HEK293T (cell line): ENCODE data around the gene EID2.

Experiments
- CTCF ChIA-PET: fragments of 350-600 bp; formaldehyde crosslinking; extraction: SDS; loops from one replicate; lab custom pipeline; 2021; ENCODE audit warnings: antibody characterized with exemption, inconsistent platforms; lab: Yijun Ruan, JAX
- POLR2A ChIA-PET: fragments of 350-600 bp; formaldehyde crosslinking; extraction: SDS; loops from one replicate; lab custom pipeline; 2020; ENCODE audit warnings: antibody characterized with exemption, inconsistent platforms; lab: Yijun Ruan, JAX
- DNase-seq: peaks from one replicate; pipeline ENCODE4 v3.0.0; 2012; ENCODE audit warnings: mixed read lengths; ENCODE audit errors: extremely low spot score
- ARNT ChIP-seq: fragments of 450-650 bp; IDR thresholded peaks from 2 replicates; pipeline ENCODE4 v1.6.1; 2017; ENCODE audit warnings: mild to moderate bottlenecking
- BHLHE40 ChIP-seq: fragments of 450-650 bp; IDR thresholded peaks from 2 replicates; pipeline ENCODE4 v1.6.1; 2016; ENCODE audit warnings: mild to moderate bottlenecking, moderate library complexity, borderline replicate concordance
- CTBP1 ChIP-seq: fragments of 450-650 bp; IDR thresholded peaks from 2 replicates; pipeline ENCODE4 v1.6.1; 2016; ENCODE audit warnings: borderline replicate concordance
- ELF4 ChIP-seq: fragments of 450-650 bp; IDR thresholded peaks from 2 replicates; pipeline ENCODE4 v1.6.1; 2017; ENCODE audit warnings: antibody characterized with exemption
- FOXA1 ChIP-seq: fragments of 450-650 bp; IDR thresholded peaks from 2 replicates; pipeline ENCODE4 v1.6.1; 2016; ENCODE audit warnings: mild to moderate bottlenecking
- FOXK2 ChIP-seq: fragments of 450-650 bp; IDR thresholded peaks from 2 replicates; pipeline ENCODE4 v1.6.1; 2016; ENCODE audit warnings: mild to moderate bottlenecking
- FOXM1 ChIP-seq: fragments of 450-650 bp; IDR thresholded peaks from 2 replicates; pipeline ENCODE4 v1.6.1; 2017; ENCODE audit warnings: mild to moderate bottlenecking, borderline replicate concordance
- HDGF ChIP-seq: fragments of 450-650 bp; IDR thresholded peaks from 2 replicates; pipeline ENCODE4 v1.6.1; 2017; ENCODE audit warnings: antibody characterized with exemption, borderline replicate concordance
- L3MBTL2 ChIP-seq: fragments of 450-650 bp; conservative IDR thresholded peaks from 2 replicates; pipeline ENCODE4 v1.6.1; 2016; ENCODE audit warnings: mild to moderate bottlenecking
- LEF1 ChIP-seq: fragments of 450-650 bp; IDR thresholded peaks from 2 replicates; pipeline ENCODE4 v1.6.1; 2017; ENCODE audit warnings: mild to moderate bottlenecking, borderline replicate concordance
- NFRKB ChIP-seq: fragments of 450-650 bp; IDR thresholded peaks from 2 replicates; pipeline ENCODE4 v1.6.1; 2016; ENCODE audit warnings: mild to moderate bottlenecking, moderate library complexity
- SP1 ChIP-seq: fragments of 450-650 bp; IDR thresholded peaks from 2 replicates; pipeline ENCODE4 v1.6.1; 2017
- SUZ12 ChIP-seq: fragments of 450-650 bp; IDR thresholded peaks from 2 replicates; pipeline ENCODE4 v1.6.1; 2016; ENCODE audit warnings: mild to moderate bottlenecking
- TARDBP ChIP-seq: fragments of 450-650 bp; IDR thresholded peaks from 2 replicates; pipeline ENCODE4 v1.6.1; 2016
- ZNF384 ChIP-seq: fragments of 450-650 bp; IDR thresholded peaks from 2 replicates; pipeline ENCODE4 v1.6.1; 2016
- TF ChIP-seq, protein P1 (sequence below): fragments of 450-650 bp; IDR thresholded peaks from 2 replicates; pipeline ENCODE4 v1.6.1; 2016

The EID2 gene

DNA sequence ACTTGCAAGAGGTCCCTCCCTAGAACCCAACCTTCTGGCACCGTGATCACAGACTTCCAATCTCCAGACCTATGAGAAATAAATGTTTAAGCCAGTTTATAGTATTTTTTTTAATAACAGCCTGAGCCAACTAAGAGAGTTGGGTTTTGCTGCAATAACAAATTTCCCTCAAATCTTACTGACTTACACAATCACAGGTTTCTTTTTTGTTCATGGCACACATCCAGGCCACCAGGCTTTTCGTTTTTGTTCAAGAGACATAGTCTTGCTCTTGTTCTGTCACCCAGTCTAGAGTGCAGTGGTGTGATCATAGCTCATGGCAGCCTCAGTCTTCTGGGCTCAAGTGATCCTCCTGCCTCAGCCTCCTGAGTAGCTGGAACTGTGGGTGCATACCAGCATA lies 27.0 kb downstream of the EID2 start:
- CTCF ChIA-PET = interaction anchor here (0.6 kb wide), 1 partner anchor 14 kb away, joined by 8 read pairs; no protein-coding TSS in a partner anchor
- TF ChIP-seq, protein P1, sequence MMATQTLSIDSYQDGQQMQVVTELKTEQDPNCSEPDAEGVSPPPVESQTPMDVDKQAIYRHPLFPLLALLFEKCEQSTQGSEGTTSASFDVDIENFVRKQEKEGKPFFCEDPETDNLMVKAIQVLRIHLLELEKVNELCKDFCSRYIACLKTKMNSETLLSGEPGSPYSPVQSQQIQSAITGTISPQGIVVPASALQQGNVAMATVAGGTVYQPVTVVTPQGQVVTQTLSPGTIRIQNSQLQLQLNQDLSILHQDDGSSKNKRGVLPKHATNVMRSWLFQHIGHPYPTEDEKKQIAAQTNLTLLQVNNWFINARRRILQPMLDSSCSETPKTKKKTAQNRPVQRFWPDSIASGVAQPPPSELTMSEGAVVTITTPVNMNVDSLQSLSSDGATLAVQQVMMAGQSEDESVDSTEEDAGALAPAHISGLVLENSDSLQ = no peak
- TF ChIP-seq ARNT (no peak), TARDBP (no peak), FOXA1 (no peak), LEF1 (no peak), ELF4 (no peak), NFRKB (no peak), FOXM1 (no peak), ZNF384 (no peak)
- POLR2A ChIA-PET = interaction anchor here (1.0 kb wide), 1 partner anchor 77 kb away, joined by 3 read pairs; the partner anchor contains the start of gene RPS16
- DNase-seq = no peak

DNA sequence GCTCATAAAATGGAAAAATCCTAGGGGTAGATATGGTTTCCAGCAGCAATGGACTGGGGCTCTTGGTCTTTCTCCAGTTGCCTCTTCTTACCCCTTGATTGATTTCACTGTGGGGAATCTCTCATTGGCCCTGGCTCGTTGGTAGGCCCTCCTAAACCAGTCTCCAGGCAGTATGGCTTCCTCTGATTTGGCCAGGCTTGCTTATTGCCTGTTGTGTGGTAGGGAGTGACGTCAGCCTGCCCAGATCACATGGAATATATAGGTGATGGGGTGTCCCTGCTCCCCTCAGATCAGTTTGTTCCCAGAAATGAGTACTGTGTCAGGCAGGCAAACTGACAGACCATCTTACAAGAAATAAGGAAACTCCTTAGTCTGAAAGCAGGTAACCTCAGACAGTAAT lies 30.7 kb downstream of the EID2 start:
- POLR2A ChIA-PET = interaction anchor here (1.3 to 1.6 kb wide), 2 partner anchors 9 to 74 kb away, joined by 3 to 8 read pairs; partner anchors contain the start of gene RPS16
- TF ChIP-seq SUZ12 = no peak
- TF ChIP-seq SP1 = no peak
- TF ChIP-seq FOXA1 = no peak
- TF ChIP-seq ARNT = no peak
- TF ChIP-seq FOXK2 = no peak
- TF ChIP-seq ZNF384 = no peak
- no peak for TF ChIP-seq CTBP1
- TF ChIP-seq L3MBTL2 = no peak
- no peak for TF ChIP-seq TARDBP
- no peak for TF ChIP-seq FOXM1
- TF ChIP-seq BHLHE40 = no peak
- TF ChIP-seq, protein P1 = no peak
- no peak for TF ChIP-seq HDGF
- TF ChIP-seq NFRKB = no peak
- TF ChIP-seq LEF1 = no peak
- TF ChIP-seq ELF4 = no peak
- CTCF ChIA-PET = interaction anchor here (0.6 to 0.7 kb wide), 2 partner anchors 16 to 34 kb away, joined by 3 read pairs; no protein-coding TSS in a partner anchor
- DNase-seq = no peak

DNA sequence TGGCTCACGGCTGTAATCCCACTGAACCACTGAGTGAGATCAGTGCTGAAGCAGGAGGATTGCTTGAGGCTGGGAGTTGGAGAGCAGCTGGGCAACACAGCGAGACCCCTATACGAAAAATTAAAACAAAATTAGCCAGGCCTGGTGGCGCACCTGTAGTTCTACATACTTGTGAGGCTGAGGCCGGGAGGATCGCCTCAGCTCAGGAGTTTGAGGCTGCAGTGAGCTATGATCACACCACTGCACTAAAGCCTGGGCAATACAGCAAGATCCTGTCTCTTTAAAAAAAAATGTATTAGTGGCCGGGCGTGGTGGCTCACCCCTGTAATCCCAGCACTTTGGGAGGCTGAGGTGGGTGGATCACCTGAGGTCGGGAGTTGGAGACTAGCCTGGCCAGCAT lies 31.3 kb downstream of the EID2 start:
- TF ChIP-seq CTBP1 (no peak), SP1 (no peak), TARDBP (no peak), NFRKB (no peak), BHLHE40 (no peak), ELF4 (no peak), LEF1 (no peak), L3MBTL2 (no peak), ZNF384 (no peak), FOXM1 (no peak), FOXK2 (no peak)
- TF ChIP-seq, protein P1 = no peak
- ChIA-PET POLR2A (interaction anchor here (1.3 to 1.6 kb wide), 2 partner anchors 10 to 73 kb away, joined by 3 to 8 read pairs; partner anchors contain the start of gene RPS16), CTCF (interaction anchor here (0.7 kb wide), 1 partner anchor 17 kb away, joined by 3 read pairs; no protein-coding TSS in a partner anchor)
- DNase-seq = no peak

DNA sequence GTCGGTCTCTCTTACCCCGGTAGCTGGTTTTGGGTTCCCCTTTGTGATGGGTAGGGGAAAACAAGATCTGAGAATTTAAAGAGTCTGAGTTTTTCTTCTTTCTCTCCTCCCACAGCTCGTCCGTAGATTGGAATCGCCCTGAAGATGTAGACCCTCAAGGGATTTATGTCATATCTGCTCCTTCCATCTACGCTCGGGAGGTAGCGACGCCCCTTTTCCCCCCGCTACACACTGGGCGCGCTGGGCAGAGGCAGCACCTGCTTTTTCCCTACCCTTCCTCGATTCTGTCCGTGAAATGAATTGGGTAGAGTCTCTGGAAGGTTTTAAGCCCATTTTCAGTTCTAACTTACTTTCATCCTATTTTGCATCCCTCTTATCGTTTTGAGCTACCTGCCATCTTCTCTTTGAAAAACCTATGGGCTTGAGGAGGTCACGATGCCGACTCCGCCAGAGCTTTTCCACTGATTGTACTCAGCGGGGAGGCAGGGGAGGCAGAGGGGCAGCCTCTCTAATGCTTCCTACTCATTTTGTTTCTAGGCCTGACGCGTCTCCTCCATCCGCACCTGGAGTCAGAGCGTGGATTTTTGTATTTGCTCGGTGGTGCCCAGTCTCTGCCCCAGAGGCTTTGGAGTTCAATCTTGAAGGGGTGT lies 32.1 kb downstream of the EID2 start:
- DNase-seq = no peak
- ChIA-PET CTCF (interaction anchor here (0.6 to 0.7 kb wide), 2 partner anchors 10 to 24 kb away, joined by 4 to 6 read pairs; no protein-coding TSS in a partner anchor), POLR2A (interaction anchor here (1.4 to 1.6 kb wide), 3 partner anchors 25 to 72 kb away, joined by 4 to 8 read pairs (median 4); partner anchors contain the start of genes EID2B and RPS16)
- TF ChIP-seq HDGF (no peak), ARNT (no peak), FOXM1 (no peak), NFRKB (no peak), BHLHE40 (no peak), FOXA1 (no peak), L3MBTL2 (no peak), SP1 (no peak), ZNF384 (no peak), TARDBP (no peak), CTBP1 (no peak), ELF4 (no peak), FOXK2 (no peak)

DNA sequence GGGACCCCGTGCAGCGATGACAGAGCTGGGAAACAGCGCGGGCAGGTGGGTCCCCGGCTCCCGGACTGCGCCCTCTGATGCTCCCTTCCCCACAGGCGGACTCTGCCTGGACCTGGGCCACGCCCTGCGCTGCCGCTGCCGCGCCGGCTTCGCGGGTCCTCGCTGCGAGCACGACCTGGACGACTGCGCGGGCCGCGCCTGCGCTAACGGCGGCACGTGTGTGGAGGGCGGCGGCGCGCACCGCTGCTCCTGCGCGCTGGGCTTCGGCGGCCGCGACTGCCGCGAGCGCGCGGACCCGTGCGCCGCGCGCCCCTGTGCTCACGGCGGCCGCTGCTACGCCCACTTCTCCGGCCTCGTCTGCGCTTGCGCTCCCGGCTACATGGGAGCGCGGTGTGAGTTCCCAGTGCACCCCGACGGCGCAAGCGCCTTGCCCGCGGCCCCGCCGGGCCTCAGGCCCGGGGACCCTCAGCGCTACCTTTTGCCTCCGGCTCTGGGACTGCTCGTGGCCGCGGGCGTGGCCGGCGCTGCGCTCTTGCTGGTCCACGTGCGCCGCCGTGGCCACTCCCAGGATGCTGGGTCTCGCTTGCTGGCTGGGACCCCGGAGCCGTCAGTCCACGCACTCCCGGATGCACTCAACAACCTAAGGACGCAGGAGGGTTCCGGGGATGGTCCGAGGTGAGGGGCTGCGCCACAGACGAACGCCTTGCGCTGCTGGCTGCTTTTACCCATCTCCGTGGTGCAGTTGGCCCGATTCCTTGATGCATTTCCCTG lies 32.8 kb downstream of the EID2 start:
- ChIA-PET POLR2A (interaction anchor here (1.1 to 1.5 kb wide), 3 partner anchors 25 to 71 kb away, joined by 3 to 4 read pairs (median 4); partner anchors contain the start of genes EID2B and RPS16), CTCF (interaction anchor here (0.6 to 0.7 kb wide), 2 partner anchors 9 to 25 kb away, joined by 4 to 6 read pairs; no protein-coding TSS in a partner anchor)
- DNase-seq = peak; percentile 89
- 0 out of 2 replicates have a peak, but pooled peaks have one; percentile 16 for TF ChIP-seq ARNT
- TF ChIP-seq L3MBTL2 = peak; percentile 98
- no peak for TF ChIP-seq HDGF
